HG02763 (cell line): Measurements from ENCODE around the gene TMEM94.
"Not testable (repeated sequence)": the region's sequence is repeated elsewhere in the genome, so short reads cannot be mapped to it uniquely, and the experiment has no call there.

Source experiments
- ATAC-seq: cut with Tn5 transposase; IDR thresholded peaks from one replicate; pipeline ENCODE4 v1.9.1; 2021; ENCODE audit warnings: mild to moderate bottlenecking, moderate library complexity; ENCODE audit not compliant: unreplicated experiment

The TMEM94 gene

DNA sequence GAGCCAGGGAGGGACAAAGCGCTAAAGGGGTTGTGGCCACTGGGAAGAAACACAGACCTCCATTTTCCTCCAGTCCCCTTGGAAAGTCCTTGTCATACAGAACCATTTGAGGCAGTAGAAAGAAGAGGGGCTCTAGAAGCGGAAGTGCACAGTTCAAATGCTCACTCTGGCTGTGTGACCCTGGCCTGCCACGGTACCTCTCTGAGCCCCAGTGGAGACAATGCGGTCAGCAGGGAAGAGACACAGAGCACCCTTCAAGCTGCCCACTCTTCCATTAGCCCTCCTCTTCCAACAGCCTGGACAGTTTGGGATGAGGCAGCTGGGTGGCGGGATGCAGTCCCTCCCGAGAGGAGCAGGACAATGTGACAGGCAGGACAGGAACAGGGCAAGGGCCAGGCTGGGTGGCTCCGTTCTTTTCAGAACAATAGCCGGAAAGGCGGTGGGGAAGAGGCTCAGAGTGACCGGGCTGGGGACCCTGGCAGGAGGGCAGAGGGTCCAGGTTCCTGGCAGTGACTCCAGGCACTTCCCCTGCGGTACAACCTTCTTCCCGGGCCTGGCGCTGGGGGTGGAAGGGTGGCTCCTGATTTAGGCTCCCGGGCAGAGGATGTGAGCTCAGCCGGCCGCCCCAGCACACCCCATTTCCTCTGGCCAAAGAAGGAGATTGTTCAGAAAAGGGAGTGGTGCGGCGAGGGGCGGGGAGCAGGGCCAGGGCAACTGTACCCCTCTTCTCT, 53.3 kb downstream of the TMEM94 start:
- no peak for ATAC-seq

- no peak for ATAC-seq
Measured at GRCh38 chr17:75511270-75511609, 54.8 kb downstream of the TMEM94 start.

DNA sequence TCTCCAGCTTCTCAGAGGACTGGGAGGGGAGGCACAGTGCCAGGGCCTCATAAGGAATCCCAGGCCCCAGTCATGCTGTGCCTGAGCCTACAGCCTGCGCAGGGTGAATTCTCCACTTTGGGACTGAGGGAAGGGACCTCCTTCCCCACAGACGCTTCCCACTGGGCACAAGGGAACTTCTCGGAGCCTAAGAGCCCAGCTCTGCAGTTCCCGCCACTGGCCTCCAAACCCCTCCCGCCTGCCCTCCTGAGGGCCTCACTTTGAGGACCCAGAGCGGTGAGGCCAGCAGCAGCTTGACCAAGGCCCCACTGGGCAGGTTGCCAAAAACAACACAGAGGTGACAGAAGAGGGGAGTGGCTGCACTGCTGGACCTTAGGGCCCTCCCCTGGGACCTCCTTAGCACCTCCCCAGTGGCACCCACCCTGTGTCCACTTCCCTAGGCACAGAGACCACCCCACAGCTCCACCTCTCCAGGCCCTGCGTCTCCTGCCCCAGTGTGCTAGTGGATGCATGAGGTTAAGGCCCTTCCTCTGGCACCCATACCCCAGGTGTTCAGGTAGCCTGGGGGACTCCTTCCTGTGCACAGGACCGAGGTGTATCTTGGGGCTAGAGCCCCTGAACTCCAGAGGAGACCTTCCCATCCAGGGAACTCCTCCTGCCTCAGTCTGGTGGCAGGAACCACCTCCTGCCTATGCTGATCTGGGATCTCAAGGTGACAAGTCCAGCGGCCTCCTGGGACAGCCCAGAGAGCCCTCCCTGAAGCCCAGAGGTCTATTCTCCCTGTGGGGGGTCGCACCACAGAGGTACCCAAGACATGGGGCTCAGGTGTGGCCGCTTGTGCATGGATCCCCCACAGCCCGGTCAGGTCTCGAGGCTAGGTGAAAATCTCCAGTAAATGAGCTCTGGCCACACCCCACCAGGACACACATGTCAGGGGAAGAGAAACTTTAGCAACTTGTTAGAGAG, 55.5 kb downstream of the TMEM94 start:
- ATAC-seq, result no peak

DNA sequence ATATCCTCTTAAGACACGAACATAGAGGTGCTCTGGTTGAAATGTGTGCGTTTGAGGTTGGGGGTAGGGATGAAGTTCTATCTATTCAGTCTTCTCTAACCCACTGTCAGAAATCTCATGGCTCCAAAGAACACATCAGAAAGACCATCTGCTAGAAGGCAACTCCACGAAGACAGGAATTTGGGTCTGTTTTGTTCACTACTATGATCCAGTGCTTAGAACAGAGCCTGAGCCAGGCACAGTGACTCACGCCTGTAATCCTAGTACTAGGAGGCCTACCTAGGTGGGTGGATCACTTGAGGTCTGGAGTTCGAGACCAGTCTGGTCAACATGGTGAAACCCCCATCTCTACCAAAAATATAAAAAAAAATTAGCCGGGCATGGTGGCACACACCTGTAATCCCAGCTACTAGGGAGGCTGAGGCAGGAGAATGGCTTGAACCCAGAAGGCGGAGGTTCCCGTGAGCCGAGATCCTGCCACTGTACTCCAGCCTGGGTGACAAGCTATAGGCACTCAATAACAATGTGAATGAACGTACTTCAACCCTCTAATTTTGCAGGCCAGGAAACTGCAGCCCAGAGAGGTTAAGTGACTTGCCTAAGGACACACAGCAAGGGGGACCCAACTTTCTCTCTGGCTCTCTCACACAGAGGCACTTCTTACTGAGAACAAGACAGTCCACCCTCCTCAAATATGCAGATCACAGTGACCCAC, 56.6 kb downstream of the TMEM94 start:
- ATAC-seq, result no peak

GRCh38 chr17:75513641-75514000, 57.2 kb downstream of the TMEM94 start:
- no peak for ATAC-seq

DNA sequence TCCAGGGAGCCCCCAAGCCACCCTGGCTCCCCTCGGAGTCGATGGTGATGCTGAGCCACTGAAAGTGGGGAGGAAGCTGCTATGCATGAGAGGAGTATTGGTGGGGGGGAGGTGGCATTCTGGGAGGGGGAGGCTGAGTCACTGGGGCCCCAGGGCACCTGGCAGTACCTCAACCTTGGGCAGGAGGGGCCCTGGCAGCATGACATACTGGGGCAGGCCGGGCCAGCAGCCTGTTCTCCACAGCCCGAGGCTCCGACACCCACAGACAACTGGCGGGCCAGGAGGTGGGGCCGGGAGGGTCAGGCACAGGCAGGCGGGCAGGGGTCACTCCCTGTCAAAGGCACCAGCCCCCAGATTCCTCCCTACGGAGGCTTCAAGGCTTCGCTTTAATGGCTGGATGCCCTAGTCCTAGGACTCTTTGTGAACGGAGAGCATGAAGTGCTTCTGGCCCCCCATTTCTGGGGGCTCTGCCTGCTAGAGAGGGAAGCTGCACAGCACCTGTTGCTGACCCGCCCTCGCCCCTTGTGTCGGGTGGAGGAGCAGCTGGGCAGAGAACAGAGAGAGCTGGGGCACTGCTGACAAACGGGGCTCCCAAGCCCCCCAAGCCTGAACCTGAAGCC, 58.0 kb downstream of the TMEM94 start:
- ATAC-seq, result no peak

- ATAC-seq, result no peak
Measured at GRCh38 chr17:75514919-75515495, 58.6 kb downstream of the TMEM94 start.

GRCh38 chr17:75515496-75516254, 59.2 kb downstream of the TMEM94 start, which contains the start of gene CASKIN2:
Gene CASKIN2, minus strand, starts transcription at chr17:75515537. Its CDS starts 1,733 bp downstream, at chr17:75513804.
- ATAC-seq, result peak; percentile 45

- ATAC-seq, result peak; percentile 68
Measured at GRCh38 chr17:75516255-75516618, 59.8 kb downstream of the TMEM94 start, which contains the start of gene TSEN54. Gene TSEN54, plus strand, starts transcription at chr17:75516528. Its CDS starts 33 bp downstream, at chr17:75516561.

DNA sequence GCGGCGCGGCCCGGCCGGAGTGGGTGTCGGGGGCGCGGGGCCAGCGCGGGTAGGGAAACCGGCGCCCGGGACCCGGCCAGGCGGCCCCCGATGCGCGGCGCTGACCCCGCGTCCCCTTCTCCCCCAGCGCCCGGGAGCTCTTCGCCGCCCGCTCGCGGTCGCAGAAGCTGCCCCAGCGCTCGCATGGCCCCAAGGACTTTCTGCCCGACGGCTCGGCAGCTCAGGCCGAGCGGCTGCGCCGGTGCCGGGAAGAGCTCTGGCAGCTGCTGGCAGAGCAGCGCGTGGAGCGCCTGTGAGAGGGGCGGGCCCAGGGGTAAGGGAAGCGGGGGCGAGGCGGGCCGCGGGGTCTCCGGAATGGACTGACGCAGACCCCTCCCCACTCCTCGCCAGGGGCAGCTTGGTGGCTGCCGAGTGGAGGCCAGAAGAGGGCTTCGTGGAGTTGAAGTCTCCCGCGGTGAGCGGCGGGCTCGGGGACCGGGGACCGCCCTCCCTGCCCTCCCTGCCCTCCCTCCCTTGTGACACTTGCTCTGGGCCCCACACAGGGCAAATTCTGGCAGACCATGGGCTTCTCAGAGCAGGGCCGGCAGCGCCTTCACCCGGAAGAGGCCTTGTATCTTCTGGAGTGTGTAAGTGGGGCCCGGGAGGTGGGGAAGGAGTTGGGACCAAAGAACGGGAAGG, 60.3 kb downstream of the TMEM94 start:
- ATAC-seq, result peak; percentile 21

DNA sequence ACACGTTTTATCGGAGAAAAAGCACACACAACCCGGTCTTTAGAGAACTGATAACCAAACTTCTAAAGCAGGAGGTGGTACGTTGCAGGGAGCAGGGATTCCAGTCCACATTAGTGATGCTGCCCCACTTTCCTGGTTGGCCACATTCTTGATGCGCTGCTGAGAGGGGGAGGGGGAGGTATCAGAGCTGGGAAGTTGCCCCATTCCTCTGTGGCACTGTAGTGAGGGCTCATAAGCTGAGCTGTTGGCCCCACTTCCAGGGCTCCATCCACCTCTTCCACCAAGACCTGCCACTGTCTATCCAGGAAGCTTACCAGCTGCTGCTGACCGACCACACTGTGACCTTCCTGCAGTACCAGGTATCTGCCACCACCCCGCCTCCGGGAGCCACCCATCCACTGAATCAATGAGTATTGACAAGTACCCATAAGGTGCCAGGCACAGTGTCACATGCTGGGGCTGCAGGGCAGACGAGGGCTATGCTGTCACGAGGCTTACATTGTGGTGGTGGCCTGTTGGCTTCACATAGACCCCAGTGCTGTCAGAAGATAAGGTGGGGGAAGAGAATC, 60.9 kb downstream of the TMEM94 start:
- no peak for ATAC-seq

- ATAC-seq, result no peak
Measured at GRCh38 chr17:75518201-75518600, 61.8 kb downstream of the TMEM94 start.

DNA sequence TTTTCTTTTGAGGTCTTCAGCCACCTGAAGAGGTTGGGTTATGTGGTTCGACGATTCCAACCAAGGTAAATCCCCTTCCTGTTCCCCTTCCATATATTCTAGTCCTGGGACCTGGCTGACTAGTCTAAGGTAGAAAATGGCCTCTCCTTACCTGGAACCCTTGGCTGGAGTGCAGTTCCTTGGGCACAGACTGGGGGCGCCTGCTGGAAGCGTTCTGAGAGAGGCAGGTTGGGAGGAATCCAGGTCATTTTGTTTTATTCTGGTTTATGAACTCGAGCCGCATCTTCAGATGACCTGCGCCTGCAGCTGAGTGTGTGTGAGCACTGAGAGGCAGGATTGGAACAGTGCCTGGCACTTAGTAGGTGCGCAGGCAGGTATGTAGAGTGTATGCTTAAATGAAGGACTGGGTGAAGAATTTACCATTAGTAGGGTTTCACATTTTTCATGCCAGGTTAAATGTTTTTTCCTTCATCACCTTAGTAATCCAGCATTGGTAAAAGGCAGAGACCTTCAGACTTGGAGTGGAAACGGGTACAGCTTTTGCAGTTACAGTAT, 62.6 kb downstream of the TMEM94 start:
- ATAC-seq, result no peak

- ATAC-seq, result not testable (repeated sequence)
Measured at GRCh38 chr17:75520413-75520812, 64.0 kb downstream of the TMEM94 start.

- no peak for ATAC-seq
Measured at GRCh38 chr17:75521290-75521689, 64.9 kb downstream of the TMEM94 start.

GRCh38 chr17:75521951-75522727, 65.7 kb downstream of the TMEM94 start:
- ATAC-seq, result no peak

GRCh38 chr17:75523647-75524046, 67.2 kb downstream of the TMEM94 start:
- no peak for ATAC-seq
